Suprapubic skin (tissue), 4 donors: ENCODE measurements around the gene FBRS. TPM values are rescaled to one million over a fixed set of nuclear protein-coding genes. Genes with fewer than 3 reads are reported as not detected.

ENCODE experiments used
- DNase-seq, 2 donors: peaks; one replicate each; pipeline ENCODE4 v3.0.0-alpha.2; 2019; ENCODE audit warnings: low spot score in 2 of 2
- H3K27ac ChIP-seq: fragments of 200-600 bp; sonication (generic); one replicate; pipeline ENCODE4 v1.5.1; 2019
- H3K27me3 ChIP-seq: fragments of 200-600 bp; sonication (generic); one replicate; pipeline ENCODE4 v1.5.1; 2019
- H3K36me3 ChIP-seq: fragments of 200-600 bp; sonication (generic); one replicate; pipeline ENCODE4 v1.5.1; 2019
- H3K4me1 ChIP-seq: fragments of 200-600 bp; sonication (generic); one replicate; pipeline ENCODE4 v1.5.1; 2019
- H3K4me3 ChIP-seq: fragments of 200-600 bp; sonication (generic); one replicate; pipeline ENCODE4 v1.5.1; 2019; ENCODE audit warnings: mild to moderate bottlenecking
- H3K9me3 ChIP-seq: fragments of 200-600 bp; sonication (generic); one replicate; pipeline ENCODE4 v1.5.1; 2019
- CTCF ChIP-seq, 2 donors: fragments of 200-600 bp in 1 of 2; fragments of 450-650 bp in 1 of 2; sonication (generic) in 1 of 2; IDR thresholded peaks; one replicate each; pipeline ENCODE4 v1.5.1; 2016 to 2019; ENCODE audit warnings: antibody characterized with exemption in 2 of 2, mild to moderate bottlenecking in 1 of 2, moderate library complexity in 1 of 2
- EP300 ChIP-seq: sonication (generic); formaldehyde crosslinking; IDR thresholded peaks from one replicate; pipeline ENCODE4 v1.6.1; 2017; ENCODE audit warnings: antibody characterized with exemption
- POLR2A ChIP-seq, 2 donors: fragments of 450-650 bp; IDR thresholded peaks; one replicate each; pipeline ENCODE4 v1.6.1; 2017; ENCODE audit warnings: antibody characterized with exemption in 2 of 2, mild to moderate bottlenecking in 2 of 2, moderate library complexity in 2 of 2
- POLR2AphosphoS5 ChIP-seq, 3 donors: sonication (generic); formaldehyde crosslinking; IDR thresholded peaks; one replicate each; pipeline ENCODE4 v1.6.1; 2017; ENCODE audit warnings: antibody characterized with exemption in 3 of 3
- WGBS: methylation state at CpG from one replicate; pipeline ENCODE4 v1.1.5; 2018; 5-methylcytosine and 5-hydroxymethylcytosine counted together
- total RNA-seq, 4 donors: library from RNA; depleted of rRNA; stranded (reverse); fragments of >200 nt; gene quantifications; one replicate each; pipeline ENCODE4 v1.1.0, GENCODE V29; 2016

FBRS gene
- total RNA-seq, 4 donors from 2014 or later: 64.5 to 81.3 (median 73.1) TPM

- TF ChIP-seq CTCF (IDR thresholded peaks at IDR 0.05): no peak
- TF ChIP-seq POLR2AphosphoS5 (IDR thresholded peaks at IDR 0.05): no peak
- no peak for TF ChIP-seq EP300
- TF ChIP-seq POLR2A (IDR thresholded peaks at IDR 0.05): no peak
- 84% methylated on average over 3 of the region's 3 CpGs for WGBS
- H3K9me3 ChIP-seq: no peaks in the 10 kb centered on the region
Measured at GRCh38 chr16:30678586-30678970, 20.3 kb downstream of the FBRS start.

GRCh38 chr16:30680326-30680725 lies 22.1 kb downstream of the FBRS start:
- no peak for DNase-seq
- H3K36me3 ChIP-seq: no peaks in the 10 kb centered on the region
- H3K4me1 ChIP-seq: no peaks in the 10 kb centered on the region
- 94% methylated on average over 2 of the region's 3 CpGs for WGBS
- no peaks in the 10 kb centered on the region for H3K9me3 ChIP-seq
- H3K27ac ChIP-seq: no peak overlapping the region
- H3K27me3 ChIP-seq: no peaks in the 10 kb centered on the region
- TF ChIP-seq POLR2AphosphoS5 (IDR thresholded peaks at IDR 0.05) (no peak), CTCF (IDR thresholded peaks at IDR 0.05) (no peak), EP300 (no peak), POLR2A (IDR thresholded peaks at IDR 0.05) (no peak)
- H3K4me3 ChIP-seq: no peak overlapping the region

More at GRCh38 chr16:30678586-30678970, 20.3 kb downstream of the FBRS start:
- no peak for DNase-seq
- Histone ChIP-seq H3K4me3 (no peak overlapping the region), H3K27ac (no peak overlapping the region), H3K36me3 (no peaks in the 10 kb centered on the region), H3K4me1 (no peaks in the 10 kb centered on the region), H3K27me3 (no peaks in the 10 kb centered on the region)

DNA sequence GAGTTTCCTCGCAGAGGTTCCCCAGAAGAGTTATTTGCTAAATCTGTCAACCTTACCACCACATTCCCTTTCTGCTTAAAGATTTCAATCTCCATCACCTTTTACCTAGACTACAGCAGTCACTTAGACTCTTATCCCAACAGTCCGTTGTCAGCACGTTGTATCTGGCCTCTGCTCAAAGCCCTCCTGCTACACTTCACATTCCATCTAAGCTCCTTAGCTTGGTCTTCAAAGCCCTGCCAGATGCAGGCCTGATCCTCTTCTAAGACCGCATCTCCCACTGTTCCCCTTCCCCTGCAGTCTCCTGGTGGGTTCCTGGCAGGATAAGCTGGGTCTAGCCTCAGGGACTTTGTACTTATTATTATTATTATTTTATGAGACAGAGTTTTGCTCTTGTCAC lies 30.5 kb downstream of the FBRS start:
- no peak overlapping the region for H3K27ac ChIP-seq
- H3K27me3 ChIP-seq: no peaks in the 10 kb centered on the region
- no peaks in the 10 kb centered on the region for H3K36me3 ChIP-seq
- TF ChIP-seq POLR2A (IDR thresholded peaks at IDR 0.05) (no peak), CTCF (IDR thresholded peaks at IDR 0.05) (no peak), POLR2AphosphoS5 (IDR thresholded peaks at IDR 0.05) (no peak), EP300 (no peak)
- DNase-seq: no peak
- peaks cover 1% of the 10 kb centered on the region for H3K4me1 ChIP-seq
- no peaks in the 10 kb centered on the region for H3K9me3 ChIP-seq
- no peak overlapping the region for H3K4me3 ChIP-seq
- 69% methylated on average over 4 of the region's 4 CpGs for WGBS

DNA sequence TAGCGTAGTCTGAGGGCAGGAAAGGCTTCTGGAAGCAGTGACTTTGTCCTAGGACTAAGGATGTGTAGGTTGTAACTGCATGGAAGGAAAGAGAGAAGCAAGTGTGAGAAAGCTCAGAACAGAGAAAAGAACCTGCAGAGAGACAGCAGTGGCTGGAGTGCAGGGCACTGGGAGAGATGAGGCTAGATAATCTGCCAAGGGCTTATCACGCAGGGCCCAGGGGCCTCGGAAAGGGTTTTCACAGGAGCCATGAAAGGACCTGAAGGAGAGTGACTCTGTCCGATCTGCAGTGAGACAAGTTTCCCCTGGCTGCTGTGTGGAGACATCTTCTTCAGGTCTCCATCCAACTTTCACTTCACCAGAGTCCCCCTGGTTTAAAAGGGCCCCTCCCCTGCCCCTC lies 33.7 kb downstream of the FBRS start:
- no peaks in the 10 kb centered on the region for H3K36me3 ChIP-seq

DNA sequence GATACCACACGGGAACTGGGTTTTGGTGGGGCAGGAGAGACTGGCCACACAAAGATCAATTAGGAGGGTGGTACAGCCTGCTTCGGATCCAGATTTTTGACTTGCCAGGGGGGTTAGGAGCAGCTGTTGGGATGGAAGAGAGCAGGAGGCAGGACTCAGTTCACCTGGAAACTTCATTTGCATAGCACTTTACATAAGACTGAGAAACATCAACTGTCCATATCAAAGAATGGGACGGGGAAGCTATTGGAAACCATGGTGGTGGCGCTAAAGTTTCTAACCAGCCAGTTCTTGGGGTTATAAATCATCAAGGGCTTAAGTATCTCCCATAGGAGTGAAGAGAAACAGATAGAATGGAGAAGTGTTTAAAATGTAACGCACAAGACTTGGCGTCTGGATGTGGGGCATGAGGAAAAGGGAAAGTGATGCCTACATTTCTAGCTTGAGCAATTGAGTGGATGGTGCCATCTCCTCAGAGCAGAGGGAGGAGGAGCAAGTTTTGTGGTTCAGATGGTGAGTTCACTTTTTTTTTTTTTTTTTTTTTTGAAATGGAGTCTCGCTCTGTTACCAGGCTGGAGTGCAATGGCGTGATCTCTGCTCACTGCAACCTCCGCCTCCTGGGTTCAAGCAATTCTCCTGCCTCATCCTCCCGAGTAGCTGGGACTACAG lies 34.3 kb downstream of the FBRS start:
- no peak overlapping the region for H3K27ac ChIP-seq
- WGBS: 74% methylated on average over 10 of the region's 10 CpGs
- H3K4me3 ChIP-seq: no peak overlapping the region
- H3K27me3 ChIP-seq: no peaks in the 10 kb centered on the region
- DNase-seq: no peak
- H3K36me3 ChIP-seq: no peaks in the 10 kb centered on the region
- peaks cover 8% of the 10 kb centered on the region for H3K4me1 ChIP-seq
- H3K9me3 ChIP-seq: no peaks in the 10 kb centered on the region
- TF ChIP-seq POLR2AphosphoS5 (IDR thresholded peaks at IDR 0.05) (no peak), CTCF (IDR thresholded peaks at IDR 0.05) (no peak)

More for the DNA sequence above, 33.7 kb downstream of the FBRS start:
- H3K27me3 ChIP-seq: no peaks in the 10 kb centered on the region
- peaks cover 3% of the 10 kb centered on the region for H3K4me1 ChIP-seq
- DNase-seq: no peak
- 78% methylated on average over 4 of the region's 4 CpGs for WGBS
- no peak overlapping the region for H3K4me3 ChIP-seq
- H3K27ac ChIP-seq: no peak overlapping the region
- TF ChIP-seq EP300: no peak
- no peak for TF ChIP-seq CTCF (IDR thresholded peaks at IDR 0.05)
- no peak for TF ChIP-seq POLR2A (IDR thresholded peaks at IDR 0.05)
- TF ChIP-seq POLR2AphosphoS5 (IDR thresholded peaks at IDR 0.05): no peak
- H3K9me3 ChIP-seq: no peaks in the 10 kb centered on the region
